HG03378 (cell line): Measurements from ENCODE around the gene GRIN2A.

Experiments
- ATAC-seq: cut with Tn5 transposase; IDR thresholded peaks from one replicate; pipeline ENCODE4 v1.9.1; 2021; ENCODE audit warnings: mild to moderate bottlenecking, moderate library complexity; ENCODE audit not compliant: unreplicated experiment

Gene GRIN2A

GRCh38 chr16:10188236-10188635 is 6.0 kb upstream of the GRIN2A start:
- no peak for ATAC-seq

- ATAC-seq: peak; percentile 59
Measured at GRCh38 chr16:10181196-10182162, 749 bp downstream of the GRIN2A start.

GRCh38 chr16:10180771-10181163 is 1.5 kb downstream of the GRIN2A start:
- no peak for ATAC-seq

- no peak for ATAC-seq
Measured at GRCh38 chr16:10180042-10180770, 2.0 kb downstream of the GRIN2A start.

GRCh38 chr16:10178526-10178925 is 3.7 kb downstream of the GRIN2A start:
- no peak for ATAC-seq

GRCh38 chr16:10178080-10178479 is 4.1 kb downstream of the GRIN2A start:
- no peak for ATAC-seq

GRCh38 chr16:10172848-10173655 is 9.2 kb downstream of the GRIN2A start:
- ATAC-seq: no peak

GRCh38 chr16:10171221-10171620 is 11.0 kb downstream of the GRIN2A start:
- no peak for ATAC-seq

GRCh38 chr16:10169904-10170410 is 12.3 kb downstream of the GRIN2A start:
- ATAC-seq: no peak

- no peak for ATAC-seq
Measured at GRCh38 chr16:10169031-10169430, 13.2 kb downstream of the GRIN2A start.

- ATAC-seq: no peak
Measured at GRCh38 chr16:10168258-10168657, 14.0 kb downstream of the GRIN2A start.

- no peak for ATAC-seq
Measured at GRCh38 chr16:10165643-10166042, 16.6 kb downstream of the GRIN2A start.

GRCh38 chr16:10162981-10163380 is 19.2 kb downstream of the GRIN2A start:
- no peak for ATAC-seq

- no peak for ATAC-seq
Measured at GRCh38 chr16:10156099-10156498, 26.1 kb downstream of the GRIN2A start.

GRCh38 chr16:10154389-10154788 is 27.8 kb downstream of the GRIN2A start:
- ATAC-seq: no peak

GRCh38 chr16:10153985-10154384 is 28.2 kb downstream of the GRIN2A start:
- ATAC-seq: no peak

GRCh38 chr16:10151718-10152117 is 30.5 kb downstream of the GRIN2A start:
- ATAC-seq: no peak

GRCh38 chr16:10150906-10151305 is 31.3 kb downstream of the GRIN2A start:
- no peak for ATAC-seq

- no peak for ATAC-seq
Measured at GRCh38 chr16:10145542-10146035, 36.6 kb downstream of the GRIN2A start.

GRCh38 chr16:10141671-10142070 is 40.6 kb downstream of the GRIN2A start:
- no peak for ATAC-seq

- ATAC-seq: no peak
Measured at GRCh38 chr16:10138881-10139280, 43.3 kb downstream of the GRIN2A start.
